HG02938 (cell line): ENCODE measurements around the gene FREM3.
"Not testable (repeated sequence)": the region's sequence is repeated elsewhere in the genome, so short reads cannot be mapped to it uniquely, and the experiment has no call there.

Experiments
- ATAC-seq: cut with Tn5 transposase; IDR thresholded peaks from one replicate; pipeline ENCODE4 v1.9.1; 2021; ENCODE audit warnings: mild to moderate bottlenecking, moderate library complexity; ENCODE audit not compliant: unreplicated experiment

Gene FREM3

GRCh38 chr4:143586080-143586479, 114.4 kb downstream of the FREM3 start:
- no peak for ATAC-seq

DNA sequence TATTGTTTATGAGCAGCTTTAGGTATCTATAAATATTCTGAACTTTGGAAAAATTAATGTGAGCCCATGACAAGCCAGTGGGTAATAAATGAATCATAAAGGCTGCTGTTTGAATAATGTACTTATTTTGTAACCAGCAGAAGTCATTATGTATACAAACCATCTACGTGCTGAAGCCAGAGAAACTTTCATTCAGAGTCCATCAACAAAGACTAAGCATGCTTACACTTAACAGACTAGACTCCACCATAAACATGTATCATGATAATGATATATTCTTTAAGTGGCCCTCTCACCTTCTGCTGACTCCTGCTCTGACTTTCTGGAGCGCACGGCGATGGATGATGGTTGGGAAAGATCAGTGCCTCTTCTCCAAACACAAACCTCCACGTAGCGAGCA, 114.9 kb downstream of the FREM3 start:
- no peak for ATAC-seq

- no peak for ATAC-seq
These were observed 119.0 kb downstream of the FREM3 start for GRCh38 chr4:143581331-143581946.

DNA sequence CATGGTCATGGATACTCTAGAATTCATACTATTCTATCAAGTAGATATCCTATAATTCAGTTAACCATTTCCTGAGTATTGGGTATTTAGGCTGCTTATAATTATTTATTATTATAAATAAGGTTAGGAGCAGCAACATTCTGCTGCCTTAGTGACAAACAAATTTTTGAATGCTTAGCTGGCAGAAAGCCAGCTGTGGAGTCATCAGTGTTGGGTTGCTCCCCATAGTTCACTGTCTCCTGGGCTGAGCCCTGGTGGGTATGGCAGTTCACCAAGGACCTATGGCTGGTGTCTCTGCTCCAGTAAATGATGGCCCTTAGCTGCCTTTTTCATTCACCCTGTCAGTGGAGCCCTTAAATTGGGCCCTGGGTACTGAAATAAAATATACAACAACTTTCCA, 125.1 kb downstream of the FREM3 start:
- ATAC-seq = no peak

GRCh38 chr4:143564472-143564871, 136.0 kb downstream of the FREM3 start:
- ATAC-seq = no peak

DNA sequence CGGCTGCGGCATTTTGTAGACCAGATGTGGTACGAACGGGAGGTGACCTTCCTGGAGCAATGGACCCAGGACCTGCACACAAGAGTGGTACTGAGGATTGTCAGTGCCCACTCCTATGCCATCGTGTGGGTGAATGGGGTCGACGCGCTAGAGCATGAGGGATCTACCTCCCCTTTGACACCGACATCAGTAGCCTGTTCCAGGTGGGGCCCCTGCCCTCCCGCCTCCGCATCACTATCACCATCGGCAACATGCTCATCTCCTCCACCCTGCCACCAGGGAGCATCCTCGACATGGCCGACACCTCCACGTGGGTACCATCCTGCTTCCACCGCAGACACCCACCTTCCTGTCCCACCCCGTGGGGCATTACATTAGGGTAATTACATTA, 140.7 kb downstream of the FREM3 start:
- peak; percentile 31 for ATAC-seq

GRCh38 chr4:143558823-143559756, 141.4 kb downstream of the FREM3 start:
- ATAC-seq = peak; percentile 75

GRCh38 chr4:143558286-143558685, 142.2 kb downstream of the FREM3 start:
- no peak for ATAC-seq

- ATAC-seq = no peak
These were observed 144.8 kb downstream of the FREM3 start for GRCh38 chr4:143555676-143556075.

DNA sequence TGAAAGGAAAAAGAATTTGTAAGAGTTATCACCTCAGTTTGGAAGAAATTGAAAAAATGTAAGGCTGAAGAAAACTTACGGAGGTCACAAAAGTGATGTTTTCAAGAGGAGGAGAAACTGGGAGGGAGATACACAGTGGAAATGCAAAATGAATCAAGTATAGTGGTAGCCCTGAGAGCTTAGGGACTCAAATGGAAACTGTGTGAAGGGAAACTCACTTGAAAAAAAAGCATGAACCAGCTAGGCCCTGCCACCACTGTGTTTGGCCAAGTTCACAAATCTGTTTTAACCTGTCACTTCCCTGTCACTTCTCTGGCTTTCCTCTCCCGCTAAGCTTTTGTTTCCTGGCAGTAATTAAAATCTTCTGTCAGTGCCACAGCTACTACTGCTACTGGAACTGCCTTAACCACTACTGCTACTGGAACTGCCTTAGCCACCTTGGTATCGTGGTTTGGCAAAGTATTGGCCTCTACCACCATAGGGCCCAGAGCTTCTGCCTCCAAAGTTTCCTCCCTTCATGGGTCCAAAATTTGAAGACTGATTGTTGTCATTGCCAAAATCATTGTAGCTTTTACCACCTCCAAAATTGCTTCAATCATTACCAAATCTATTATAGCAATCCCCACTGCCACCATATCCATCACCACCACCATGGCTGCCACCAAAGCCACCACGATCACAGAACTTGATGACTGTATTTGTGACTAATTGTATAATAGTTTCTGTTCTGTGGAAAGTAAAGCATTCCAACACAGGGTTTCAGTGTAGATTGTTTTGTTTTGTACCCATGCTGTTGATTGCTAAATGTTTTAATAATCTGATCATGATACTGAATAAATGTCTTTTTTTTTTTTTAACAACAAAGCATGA, 145.5 kb downstream of the FREM3 start:
- ATAC-seq = peak; percentile 62

DNA sequence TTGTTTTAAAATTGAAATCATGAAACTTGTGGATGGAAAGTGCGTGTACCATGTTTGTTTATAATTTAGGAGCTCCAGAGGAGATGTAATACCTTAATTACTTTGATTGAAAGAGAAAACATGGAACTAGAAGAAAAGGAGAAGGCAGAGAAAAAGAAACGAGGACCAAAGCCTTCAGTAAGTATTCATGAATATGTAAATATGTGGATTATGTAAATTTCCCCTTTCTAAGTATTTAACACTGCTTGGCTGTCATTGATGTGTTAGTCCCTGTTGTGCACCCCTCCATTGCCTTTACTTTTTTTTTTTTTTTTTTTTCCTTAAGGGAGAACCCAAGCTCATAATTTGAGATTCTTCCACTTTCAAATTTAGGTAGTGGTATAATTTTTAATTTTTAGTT, 150.5 kb downstream of the FREM3 start:
- no peak for ATAC-seq

DNA sequence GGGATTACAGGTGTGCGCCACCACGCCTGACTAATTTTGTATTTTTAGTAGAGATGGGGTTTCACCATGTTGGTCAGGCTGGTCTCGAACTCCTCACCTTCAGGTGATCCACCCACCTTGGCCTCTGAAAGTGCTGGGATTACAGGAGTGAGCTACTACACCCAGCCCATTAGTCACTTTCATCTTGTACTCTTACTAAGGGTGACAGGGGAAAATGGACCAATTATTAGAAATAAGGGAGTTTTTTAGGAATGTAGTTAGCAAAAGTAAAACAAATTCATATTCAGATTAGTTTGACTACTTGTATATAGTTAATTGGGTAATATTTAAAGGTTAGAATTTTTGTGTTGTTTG, 160.8 kb downstream of the FREM3 start:
- ATAC-seq = no peak

DNA sequence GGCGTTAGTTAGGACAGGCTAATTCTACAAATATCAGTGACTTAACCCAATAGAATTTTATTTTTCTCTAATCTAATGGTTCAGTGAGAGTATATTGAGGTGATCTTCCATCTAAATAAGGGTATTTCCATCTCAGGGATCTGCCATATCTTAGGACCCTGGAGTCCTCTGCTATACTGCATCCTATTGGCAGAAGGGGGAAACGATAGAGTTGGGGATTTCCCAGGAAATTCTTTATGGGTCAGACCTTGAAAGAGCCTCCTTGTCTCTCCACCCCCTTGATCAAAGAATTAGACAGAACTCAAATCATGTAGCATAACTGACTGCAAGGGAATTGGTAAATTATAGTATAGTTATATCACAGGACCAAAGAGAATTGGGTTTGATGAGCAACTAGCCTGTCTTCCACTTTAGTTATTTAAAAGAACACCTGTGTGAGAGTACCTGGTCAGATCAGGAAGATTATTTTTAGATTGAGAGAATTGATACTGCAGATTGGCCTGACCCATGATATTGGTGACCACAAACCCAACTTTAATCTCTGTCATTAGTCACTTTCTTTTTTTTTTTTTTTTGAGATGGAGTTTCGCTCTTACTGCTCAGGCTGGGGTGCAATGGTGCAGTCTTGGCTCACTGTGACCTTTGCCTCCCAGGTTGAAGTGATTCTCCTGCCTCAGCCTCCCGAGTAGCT, 161.4 kb downstream of the FREM3 start:
- ATAC-seq = no peak

DNA sequence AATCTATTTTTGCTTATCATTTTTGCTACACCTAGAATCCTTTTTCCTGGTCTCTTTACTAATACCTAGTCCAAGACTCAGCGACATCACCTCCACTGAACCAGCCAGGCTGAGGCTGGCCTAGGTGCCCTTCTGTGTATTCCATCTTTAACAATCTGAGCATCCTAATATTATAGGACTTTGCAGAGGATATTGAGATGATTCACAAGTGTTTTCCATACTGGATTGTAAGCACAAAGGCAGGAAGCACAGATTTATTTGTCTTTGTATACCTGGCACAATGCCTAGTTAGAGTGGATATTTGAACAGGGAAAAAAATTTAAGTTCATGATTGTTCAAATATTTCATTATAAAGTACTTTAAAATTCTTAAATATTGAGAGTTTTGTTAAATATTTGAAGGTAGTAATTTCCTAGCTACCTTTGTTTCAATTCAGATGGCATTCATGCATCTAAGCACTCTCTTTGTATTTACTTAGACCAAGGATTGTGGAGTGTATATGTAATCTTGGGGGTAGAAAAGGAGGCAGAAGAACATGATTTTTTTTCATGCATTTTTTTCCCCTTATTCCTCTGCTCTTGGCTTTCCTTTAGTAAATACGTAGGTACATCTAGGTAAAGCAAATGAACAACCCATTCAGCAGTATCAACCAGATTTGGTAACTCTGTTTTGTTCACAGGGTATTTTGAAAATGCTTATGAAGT, 168.5 kb downstream of the FREM3 start:
- ATAC-seq = no peak

- ATAC-seq = peak; percentile 59
These were observed 169.1 kb downstream of the FREM3 start for GRCh38 chr4:143531380-143531779.

GRCh38 chr4:143528046-143528445, 172.4 kb downstream of the FREM3 start:
- not testable (repeated sequence) for ATAC-seq
